Astrocyte of the cerebellum (primary cell): ENCODE data around the gene CKAP4.

ENCODE experiments used
- DNase-seq: peaks from one replicate; pipeline ENCODE4 v3.0.0-alpha.2; 2011; ENCODE audit warnings: low read depth
- H3K4me3 ChIP-seq: 2 replicates; pipeline ENCODE4 v1.5.1; 2011; ENCODE audit warnings: mild to moderate bottlenecking, low read depth, low read length, moderate library complexity
- CTCF ChIP-seq: IDR thresholded peaks from 2 replicates; pipeline ENCODE4 v1.5.1; 2012; ENCODE audit warnings: low read length, low read depth, moderate library complexity, mild to moderate bottlenecking; ENCODE audit errors: missing control alignments
- in situ Hi-C: cut with HindIII; loops from 2 replicates; pipeline ENCODE4 v1.10.0; 2017; ENCODE audit warnings: low sequenced_read_pairs

The CKAP4 gene

GRCh38 chr12:106214571-106214970 is 33.2 kb downstream of the CKAP4 start:
- DNase-seq, result no peak
- in situ Hi-C loops, result no loop called here
- H3K4me3 ChIP-seq, result no peak overlapping the region
- no peak for TF ChIP-seq CTCF

GRCh38 chr12:106213662-106214061 is 34.2 kb downstream of the CKAP4 start:
- in situ Hi-C loops, result no loop called here
- no peak for DNase-seq
- H3K4me3 ChIP-seq, result no peak overlapping the region
- no peak for TF ChIP-seq CTCF

- TF ChIP-seq CTCF, result no peak
- in situ Hi-C loops, result no loop called here
- no peak overlapping the region for H3K4me3 ChIP-seq
- no peak for DNase-seq
Observed at GRCh38 chr12:106211973-106212372, 35.8 kb downstream of the CKAP4 start.

GRCh38 chr12:106205208-106206069 is 42.4 kb downstream of the CKAP4 start:
- no peak overlapping the region for H3K4me3 ChIP-seq
- no peak for TF ChIP-seq CTCF
- DNase-seq, result no peak
- in situ Hi-C loops, result no loop called here

GRCh38 chr12:106204312-106204711 is 43.5 kb downstream of the CKAP4 start:
- no peak overlapping the region for H3K4me3 ChIP-seq
- in situ Hi-C loops, result no loop called here
- DNase-seq, result no peak
- TF ChIP-seq CTCF, result no peak

- no peak for DNase-seq
- TF ChIP-seq CTCF, result no peak
- in situ Hi-C loops, result no loop called here
- no peak overlapping the region for H3K4me3 ChIP-seq
Observed at GRCh38 chr12:106197906-106198623, 49.8 kb downstream of the CKAP4 start.
